HepG2 (cell line): ENCODE measurements around the gene IQCN. TPM values are rescaled to one million over a fixed set of nuclear protein-coding genes. Genes with fewer than 3 reads are reported as not detected.

Experiments used
- DNMT3B ChIP-seq: conservative IDR thresholded peaks from 2 replicates; pipeline ENCODE4 v1.6.1; 2016; ENCODE audit warnings: missing biosample characterization, control low read depth
- E2F2 ChIP-seq: sonication (generic); formaldehyde crosslinking; IDR thresholded peaks from 2 replicates; pipeline ENCODE4 v1.4.0; 2020; ENCODE audit warnings: missing genetic modification reagents, borderline replicate concordance
- ELF3 ChIP-seq: IDR thresholded peaks from 2 replicates; pipeline ENCODE4 v1.6.1; 2016; ENCODE audit warnings: missing genetic modification reagents, missing compliant biosample characterization
- FLYWCH1 ChIP-seq: sonication (generic); formaldehyde crosslinking; IDR thresholded peaks from 2 replicates; pipeline ENCODE4 v1.8.1; 2023; ENCODE audit warnings: mild to moderate bottlenecking, missing genetic modification reagents
- FOXA3 ChIP-seq: IDR thresholded peaks from 2 replicates; pipeline ENCODE4 v1.6.1; 2016; ENCODE audit warnings: missing genetic modification reagents, missing compliant biosample characterization
- HNRNPH1 ChIP-seq: fragments of 200-400 bp; formaldehyde crosslinking; optimal IDR thresholded peaks from 2 replicates; pipeline ENCODE3; 2017; ENCODE audit warnings: mild to moderate bottlenecking, low read depth, low read length
- KAT2B ChIP-seq: fragments of 150-350 bp; IDR thresholded peaks from 2 replicates; pipeline ENCODE4 v1.6.1; 2014; ENCODE audit warnings: low read depth, low read length, borderline replicate concordance
- KDM1A ChIP-seq: IDR thresholded peaks from 2 replicates; pipeline ENCODE4 v1.6.1; 2016; ENCODE audit warnings: missing compliant biosample characterization
- KIAA2018 ChIP-seq: sonication (generic); formaldehyde crosslinking; IDR thresholded peaks from 2 replicates; pipeline ENCODE4 v1.5.0; 2020; ENCODE audit warnings: mild to moderate bottlenecking, missing genetic modification reagents, borderline replicate concordance
- PTBP1 ChIP-seq: fragments of 200-400 bp; formaldehyde crosslinking; IDR thresholded peaks from 2 replicates; pipeline ENCODE4 v1.6.1; 2018; ENCODE audit warnings: low read length, low read depth; ENCODE audit not compliant: poor library complexity, severe bottlenecking
- SIN3A ChIP-seq: IDR thresholded peaks from 2 replicates; pipeline ENCODE4 v1.6.1; 2011; ENCODE audit warnings: low read depth, mild to moderate bottlenecking, control low read depth, low read length, borderline replicate concordance
- TBP ChIP-seq: sonication (generic); formaldehyde crosslinking; IDR thresholded peaks from 2 replicates; pipeline ENCODE4 v1.5.0; 2020; ENCODE audit warnings: missing genetic modification reagents
- THAP8 ChIP-seq: sonication (generic); formaldehyde crosslinking; IDR thresholded peaks from 2 replicates; pipeline ENCODE4 v1.5.1; 2020; ENCODE audit warnings: missing genetic modification reagents, mild to moderate bottlenecking, borderline replicate concordance
- ZGPAT ChIP-seq: IDR thresholded peaks from 2 replicates; pipeline ENCODE4 v1.6.1; 2016; ENCODE audit warnings: mild to moderate bottlenecking
- ZKSCAN1 ChIP-seq: fragments of 150-350 bp; IDR thresholded peaks from 2 replicates; pipeline ENCODE4 v1.6.1; 2014; ENCODE audit warnings: low read length
- ZNF30 ChIP-seq: sonication (generic); formaldehyde crosslinking; IDR thresholded peaks from 2 replicates; pipeline ENCODE4 v1.5.0; 2020; ENCODE audit warnings: mild to moderate bottlenecking, missing genetic modification reagents
- ZNF354B ChIP-seq: sonication (generic); formaldehyde crosslinking; IDR thresholded peaks from 2 replicates; pipeline ENCODE4 v1.8.0; 2022; ENCODE audit warnings: mild to moderate bottlenecking, missing genetic modification reagents
- ZNF549 ChIP-seq: sonication (generic); formaldehyde crosslinking; IDR thresholded peaks from 2 replicates; pipeline ENCODE4 v1.5.0; 2020; ENCODE audit warnings: missing genetic modification reagents
- ZNF841 ChIP-seq: sonication (generic); formaldehyde crosslinking; IDR thresholded peaks from 2 replicates; pipeline ENCODE4 v1.8.1; 2023; ENCODE audit warnings: missing genetic modification reagents, borderline replicate concordance
- ZNF850 ChIP-seq: sonication (generic); formaldehyde crosslinking; conservative IDR thresholded peaks from 2 replicates; pipeline ENCODE4 v1.9.0; 2021; ENCODE audit warnings: mild to moderate bottlenecking, missing genetic modification reagents
- polyA plus RNA-seq, 8 experiments: library from polyadenylated mRNA; depleted of rRNA in 3 of 8; stranded (reverse) in 7 of 8; unstranded in 1 of 8; fragments of >200 nt; fragmentation: Illumina TruSeq in 4 of 8; extraction: Trizol in 4 of 8; gene quantifications; 2 replicates each; pipeline versions ENCODE4 v1.2.1 to v1.2.3, GENCODE V29; 2011 to 2016; ENCODE audit warnings: low read depth in 4 of 8, missing spikeins in 1 of 8, mixed read lengths in 1 of 8; ENCODE audit not compliant: insufficient read depth in 1 of 8
- total RNA-seq, 5 experiments: library from RNA; depleted of rRNA; stranded (reverse); fragments of >200 nt; fragmentation: Illumina TruSeq; extraction: Trizol; gene quantifications; 2 replicates each; pipeline ENCODE4 v1.2.3, GENCODE V29; 2016; ENCODE audit warnings: low read depth in 1 of 5

IQCN gene
- total and polyA plus RNA-seq, 2 of the 13 experiments (the other 11 are each of a cell fraction or from before 2014, with no cell fraction given) = 0.04 to 0.18 TPM

- TF ChIP-seq KIAA2018 (CRISPR knock-in tag) = no peak
- no peak for TF ChIP-seq ZNF850 (CRISPR knock-in tag)
- TF ChIP-seq KDM1A (CRISPR knock-in tag) = peak; percentile 30; the same call in 1 of the 2 replicates
- TF ChIP-seq HNRNPH1 = no peak
- TF ChIP-seq KAT2B = no peak
- TF ChIP-seq TBP = no peak
- no peak for TF ChIP-seq ZKSCAN1
- no peak; the same call in 1 of the 2 replicates for TF ChIP-seq FOXA3
- no peak for TF ChIP-seq DNMT3B
- no peak for TF ChIP-seq FLYWCH1 (CRISPR knock-in tag)
- no peak for TF ChIP-seq E2F2
- TF ChIP-seq ZNF354B = no peak
- no peak for TF ChIP-seq ELF3 (CRISPR knock-in tag)
- TF ChIP-seq ZNF30 = no peak
- TF ChIP-seq THAP8 (CRISPR knock-in tag) = no peak
- TF ChIP-seq ZNF549 (CRISPR knock-in tag) = no peak
- TF ChIP-seq ZNF841 = no peak
- TF ChIP-seq ZGPAT (CRISPR knock-in tag) = peak; percentile 13; the same call in 1 of the 2 replicates
- TF ChIP-seq PTBP1 = no peak
- no peak for TF ChIP-seq SIN3A
Measured at GRCh38 chr19:18223860-18224524, 50.3 kb downstream of the IQCN start (continued).
